ENCODE data around the gene PTGES2. TPM values are rescaled to one million over a fixed set of nuclear protein-coding genes. Genes with fewer than 3 reads are reported as not detected.

PTGES2 gene
- total and polyA plus RNA-seq, 2 of the 13 experiments (the other 11 are each of a cell fraction or from before 2014, with no cell fraction given): 63.7 to 79.8 TPM

DNA sequence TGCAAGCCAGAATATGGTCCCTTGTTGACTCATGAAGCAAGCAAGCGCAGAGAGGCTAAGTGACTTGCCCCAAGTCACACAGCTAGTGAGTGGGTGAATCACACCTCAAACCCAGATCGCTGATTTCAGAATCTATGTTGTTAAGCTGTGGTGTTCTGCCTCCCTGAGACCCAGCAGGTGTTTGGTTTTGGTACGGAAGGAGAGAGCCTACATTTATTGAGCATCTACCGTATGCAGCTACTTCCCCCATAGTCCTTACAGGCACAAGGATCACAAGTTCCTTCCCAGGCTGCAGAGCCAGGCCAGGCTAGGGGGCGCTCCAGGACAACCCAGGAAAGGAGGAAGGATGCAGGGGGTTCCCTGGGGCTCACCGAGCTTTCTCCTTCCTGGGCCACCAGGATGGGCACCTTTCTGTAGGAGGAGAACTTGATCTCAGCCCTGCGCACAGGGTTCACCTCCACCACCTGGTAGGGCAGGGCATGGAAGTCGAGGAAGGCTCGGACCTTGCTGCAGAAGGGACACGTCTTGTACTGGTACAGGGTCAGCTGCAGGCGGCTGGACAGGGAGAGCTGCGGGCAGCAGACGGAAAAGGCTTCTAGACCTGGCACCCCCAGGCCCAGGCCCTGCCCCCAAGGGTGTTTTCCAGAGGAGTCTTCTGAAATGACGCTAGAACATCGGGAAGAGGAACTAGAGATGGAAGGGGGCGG is 2.5 kb downstream of the PTGES2 start (continued):
- TF ChIP-seq, protein P1, sequence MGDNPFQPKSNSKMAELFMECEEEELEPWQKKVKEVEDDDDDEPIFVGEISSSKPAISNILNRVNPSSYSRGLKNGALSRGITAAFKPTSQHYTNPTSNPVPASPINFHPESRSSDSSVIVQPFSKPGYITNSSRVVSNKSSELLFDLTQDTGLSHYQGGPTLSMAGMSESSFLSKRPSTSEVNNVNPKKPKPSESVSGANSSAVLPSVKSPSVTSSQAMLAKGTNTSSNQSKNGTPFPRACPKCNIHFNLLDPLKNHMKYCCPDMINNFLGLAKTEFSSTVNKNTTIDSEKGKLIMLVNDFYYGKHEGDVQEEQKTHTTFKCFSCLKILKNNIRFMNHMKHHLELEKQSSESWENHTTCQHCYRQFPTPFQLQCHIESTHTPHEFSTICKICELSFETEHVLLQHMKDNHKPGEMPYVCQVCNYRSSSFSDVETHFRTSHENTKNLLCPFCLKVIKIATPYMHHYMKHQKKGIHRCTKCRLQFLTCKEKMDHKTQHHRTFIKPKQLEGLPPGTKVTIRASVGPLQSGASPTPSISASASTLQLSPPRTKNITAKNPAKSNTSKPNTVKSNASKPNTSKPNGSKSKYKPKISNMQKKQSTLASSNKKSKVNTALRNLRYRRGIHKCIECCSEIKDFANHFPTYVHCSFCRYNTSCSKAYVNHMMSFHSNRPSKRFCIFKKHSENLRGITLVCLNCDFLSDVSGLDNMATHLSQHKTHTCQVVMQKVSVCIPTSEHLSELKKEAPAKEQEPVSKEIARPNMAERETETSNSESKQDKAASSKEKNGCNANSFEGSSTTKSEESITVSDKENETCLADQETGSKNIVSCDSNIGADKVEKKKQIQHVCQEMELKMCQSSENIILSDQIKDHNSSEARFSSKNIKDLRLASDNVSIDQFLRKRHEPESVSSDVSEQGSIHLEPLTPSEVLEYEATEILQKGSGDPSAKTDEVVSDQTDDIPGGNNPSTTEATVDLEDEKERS (CRISPR knock-in tag; IDR thresholded peaks at IDR 0.05): no peak
- no peak for TF ChIP-seq SP5 (CRISPR knock-in tag; IDR thresholded peaks at IDR 0.05; ENCODE audit: borderline replicate concordance, low read depth)
- TF ChIP-seq HNRNPUL1 (IDR thresholded peaks at IDR 0.05; ENCODE audit: low read depth, low read length): no peak
- TF ChIP-seq NFIB (CRISPR knock-in tag; IDR thresholded peaks at IDR 0.05; ENCODE audit: borderline replicate concordance): no peak
- TF ChIP-seq, protein P2, sequence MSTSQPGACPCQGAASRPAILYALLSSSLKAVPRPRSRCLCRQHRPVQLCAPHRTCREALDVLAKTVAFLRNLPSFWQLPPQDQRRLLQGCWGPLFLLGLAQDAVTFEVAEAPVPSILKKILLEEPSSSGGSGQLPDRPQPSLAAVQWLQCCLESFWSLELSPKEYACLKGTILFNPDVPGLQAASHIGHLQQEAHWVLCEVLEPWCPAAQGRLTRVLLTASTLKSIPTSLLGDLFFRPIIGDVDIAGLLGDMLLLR (CRISPR knock-in tag; IDR thresholded peaks at IDR 0.05): 0 out of 2 replicates have a peak, but pooled peaks have one; percentile 25
- no peak for TF ChIP-seq NFYB (CRISPR knock-in tag; IDR thresholded peaks at IDR 0.05)
- TF ChIP-seq, protein P3, sequence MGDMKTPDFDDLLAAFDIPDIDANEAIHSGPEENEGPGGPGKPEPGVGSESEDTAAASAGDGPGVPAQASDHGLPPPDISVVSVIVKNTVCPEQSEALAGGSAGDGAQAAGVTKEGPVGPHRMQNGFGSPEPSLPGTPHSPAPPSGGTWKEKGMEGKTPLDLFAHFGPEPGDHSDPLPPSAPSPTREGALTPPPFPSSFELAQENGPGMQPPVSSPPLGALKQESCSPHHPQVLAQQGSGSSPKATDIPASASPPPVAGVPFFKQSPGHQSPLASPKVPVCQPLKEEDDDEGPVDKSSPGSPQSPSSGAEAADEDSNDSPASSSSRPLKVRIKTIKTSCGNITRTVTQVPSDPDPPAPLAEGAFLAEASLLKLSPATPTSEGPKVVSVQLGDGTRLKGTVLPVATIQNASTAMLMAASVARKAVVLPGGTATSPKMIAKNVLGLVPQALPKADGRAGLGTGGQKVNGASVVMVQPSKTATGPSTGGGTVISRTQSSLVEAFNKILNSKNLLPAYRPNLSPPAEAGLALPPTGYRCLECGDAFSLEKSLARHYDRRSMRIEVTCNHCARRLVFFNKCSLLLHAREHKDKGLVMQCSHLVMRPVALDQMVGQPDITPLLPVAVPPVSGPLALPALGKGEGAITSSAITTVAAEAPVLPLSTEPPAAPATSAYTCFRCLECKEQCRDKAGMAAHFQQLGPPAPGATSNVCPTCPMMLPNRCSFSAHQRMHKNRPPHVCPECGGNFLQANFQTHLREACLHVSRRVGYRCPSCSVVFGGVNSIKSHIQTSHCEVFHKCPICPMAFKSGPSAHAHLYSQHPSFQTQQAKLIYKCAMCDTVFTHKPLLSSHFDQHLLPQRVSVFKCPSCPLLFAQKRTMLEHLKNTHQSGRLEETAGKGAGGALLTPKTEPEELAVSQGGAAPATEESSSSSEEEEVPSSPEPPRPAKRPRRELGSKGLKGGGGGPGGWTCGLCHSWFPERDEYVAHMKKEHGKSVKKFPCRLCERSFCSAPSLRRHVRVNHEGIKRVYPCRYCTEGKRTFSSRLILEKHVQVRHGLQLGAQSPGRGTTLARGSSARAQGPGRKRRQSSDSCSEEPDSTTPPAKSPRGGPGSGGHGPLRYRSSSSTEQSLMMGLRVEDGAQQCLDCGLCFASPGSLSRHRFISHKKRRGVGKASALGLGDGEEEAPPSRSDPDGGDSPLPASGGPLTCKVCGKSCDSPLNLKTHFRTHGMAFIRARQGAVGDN (CRISPR knock-in tag; IDR thresholded peaks at IDR 0.05): peak; percentile 54
- TF ChIP-seq ZNF549 (CRISPR knock-in tag; IDR thresholded peaks at IDR 0.05): no peak
- no peak for TF ChIP-seq MZF1 (CRISPR knock-in tag; IDR thresholded peaks at IDR 0.05; ENCODE audit: borderline replicate concordance)
- TF ChIP-seq SETDB1 (CRISPR knock-in tag; IDR thresholded peaks at IDR 0.05; ENCODE audit: borderline replicate concordance): no peak
- peak; percentile 95 for TF ChIP-seq ZNF768 (CRISPR knock-in tag; IDR thresholded peaks at IDR 0.05)
- TF ChIP-seq THAP11 (CRISPR knock-in tag; IDR thresholded peaks at IDR 0.05): 0 out of 2 replicates have a peak, but pooled peaks have one; percentile 18
- TF ChIP-seq XRCC5 (optimal IDR thresholded peaks at IDR 0.05; ENCODE audit: low read length): peak; percentile 79
- TF ChIP-seq SALL1 (CRISPR knock-in tag; IDR thresholded peaks at IDR 0.05): peak; percentile 36; the same call in 1 of the 2 replicates
- TF ChIP-seq ZNF260 (CRISPR knock-in tag; IDR thresholded peaks at IDR 0.05; ENCODE audit: borderline replicate concordance, low read depth): no peak
- TF ChIP-seq TSC22D2 (CRISPR knock-in tag; IDR thresholded peaks at IDR 0.05; ENCODE audit: borderline replicate concordance): no peak
- TF ChIP-seq, protein P4, sequence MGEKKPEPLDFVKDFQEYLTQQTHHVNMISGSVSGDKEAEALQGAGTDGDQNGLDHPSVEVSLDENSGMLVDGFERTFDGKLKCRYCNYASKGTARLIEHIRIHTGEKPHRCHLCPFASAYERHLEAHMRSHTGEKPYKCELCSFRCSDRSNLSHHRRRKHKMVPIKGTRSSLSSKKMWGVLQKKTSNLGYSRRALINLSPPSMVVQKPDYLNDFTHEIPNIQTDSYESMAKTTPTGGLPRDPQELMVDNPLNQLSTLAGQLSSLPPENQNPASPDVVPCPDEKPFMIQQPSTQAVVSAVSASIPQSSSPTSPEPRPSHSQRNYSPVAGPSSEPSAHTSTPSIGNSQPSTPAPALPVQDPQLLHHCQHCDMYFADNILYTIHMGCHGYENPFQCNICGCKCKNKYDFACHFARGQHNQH (CRISPR knock-in tag; IDR thresholded peaks at IDR 0.05): peak; percentile 50; the same call in 1 of the 2 replicates
- no peak for TF ChIP-seq KDM3A (CRISPR knock-in tag; IDR thresholded peaks at IDR 0.05; ENCODE audit: low read depth)
- TF ChIP-seq HHEX (CRISPR knock-in tag; IDR thresholded peaks at IDR 0.05): no peak
- TF ChIP-seq, protein P5, sequence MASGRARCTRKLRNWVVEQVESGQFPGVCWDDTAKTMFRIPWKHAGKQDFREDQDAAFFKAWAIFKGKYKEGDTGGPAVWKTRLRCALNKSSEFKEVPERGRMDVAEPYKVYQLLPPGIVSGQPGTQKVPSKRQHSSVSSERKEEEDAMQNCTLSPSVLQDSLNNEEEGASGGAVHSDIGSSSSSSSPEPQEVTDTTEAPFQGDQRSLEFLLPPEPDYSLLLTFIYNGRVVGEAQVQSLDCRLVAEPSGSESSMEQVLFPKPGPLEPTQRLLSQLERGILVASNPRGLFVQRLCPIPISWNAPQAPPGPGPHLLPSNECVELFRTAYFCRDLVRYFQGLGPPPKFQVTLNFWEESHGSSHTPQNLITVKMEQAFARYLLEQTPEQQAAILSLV (CRISPR knock-in tag; IDR thresholded peaks at IDR 0.05; ENCODE audit: borderline replicate concordance): peak; percentile 50; the same call in 1 of the 2 replicates
